Caco-2 (cell line): ENCODE results near the gene RTN4RL1. TPM values are rescaled to one million over a fixed set of nuclear protein-coding genes. Genes with fewer than 3 reads are reported as not detected.
A peak's percentile ranks its signal among the peaks of the same experiment; 100 is the strongest.
"Not testable (repeated sequence)": the region's sequence is repeated elsewhere in the genome, so short reads cannot be mapped to it uniquely, and the experiment has no call there.

Source experiments
- BruUV-seq: library from RNA; stranded (reverse); fragments of 400-500 nt; replicated peaks from 2 replicates; lab custom pipeline; 2021; lab: Mats Ljungman, UMichigan
- CTCF ChIA-PET: fragments of 300-600 bp; sonication (Branson Sonifier 250); formaldehyde crosslinking; loops from one replicate; lab custom pipeline; 2022; ENCODE audit warnings: antibody characterized with exemption; lab: Charles Lee
- POLR2A ChIA-PET: fragments of 300-600 bp; sonication (Branson Sonifier 250); formaldehyde crosslinking; loops from one replicate; lab custom pipeline; 2022; ENCODE audit warnings: antibody characterized with exemption; lab: Charles Lee
- DNase-seq, 2 experiments: peaks; one replicate each; pipeline versions ENCODE4 v3.0.0 to v3.0.0-alpha.2; 2020 to 2022
- H3K27me3 ChIP-seq: replicated peaks from 2 replicates; pipeline ENCODE4 v1.6.0; 2011; ENCODE audit warnings: low read length; ENCODE audit not compliant: control insufficient read depth, insufficient read depth
- H3K36me3 ChIP-seq: 2 replicates; pipeline ENCODE4 v1.5.1; 2011; ENCODE audit warnings: low read length; ENCODE audit not compliant: control insufficient read depth, insufficient read depth
- H3K4me1 ChIP-seq: fragments of 250-450 bp; sonication (Bioruptor Pico); 2 replicates; pipeline ENCODE4 v1.5.1; 2020; ENCODE audit warnings: mild to moderate bottlenecking
- H3K4me3 ChIP-seq: 2 replicates; pipeline ENCODE4 v1.5.1; 2011; ENCODE audit warnings: low read depth, mild to moderate bottlenecking, control low read depth, low read length
- H3K9me3 ChIP-seq: fragments of 250-450 bp; sonication (Bioruptor Pico); 2 replicates; pipeline ENCODE4 v1.5.1; 2020; ENCODE audit warnings: mild to moderate bottlenecking, moderate library complexity
- H3K27ac Mint-ChIP-seq: one replicate; pipeline ENCODE4 v1.8.0; 2022; ENCODE audit warnings: mixed read lengths; ENCODE audit not compliant: unreplicated experiment
- H3K27me3 Mint-ChIP-seq: one replicate; pipeline ENCODE4 v1.8.0; 2022; ENCODE audit warnings: mixed read lengths; ENCODE audit not compliant: insufficient read depth, unreplicated experiment
- H3K36me3 Mint-ChIP-seq: one replicate; pipeline ENCODE4 v1.8.0; 2022; ENCODE audit warnings: mild to moderate bottlenecking, mixed read lengths; ENCODE audit not compliant: insufficient read depth, unreplicated experiment
- H3K4me1 Mint-ChIP-seq: one replicate; pipeline ENCODE4 v1.8.0; 2022; ENCODE audit warnings: low read depth, mixed read lengths; ENCODE audit not compliant: unreplicated experiment
- H3K4me3 Mint-ChIP-seq: one replicate; pipeline ENCODE4 v1.8.0; 2022; ENCODE audit warnings: mild to moderate bottlenecking, moderate library complexity, mixed read lengths; ENCODE audit not compliant: unreplicated experiment
- H3K9me3 Mint-ChIP-seq: one replicate; pipeline ENCODE4 v1.8.0; 2022; ENCODE audit warnings: mixed read lengths; ENCODE audit not compliant: unreplicated experiment
- CTCF ChIP-seq, 2 experiments: fragments of 200-600 bp in 1 of 2; IDR thresholded peaks; 1 replicate in 1 of 2; 2 replicates in 1 of 2; pipeline versions ENCODE4 v1.5.1 to v1.8.0; 2011 to 2022; ENCODE audit warnings: antibody characterized with exemption in 1 of 2, control low read depth in 1 of 2, inconsistent platforms in 1 of 2, low read depth in 1 of 2, low read length in 1 of 2, mild to moderate bottlenecking in 1 of 2, moderate library complexity in 1 of 2; ENCODE audit not compliant: insufficient read depth in 1 of 2, severe bottlenecking in 1 of 2, unreplicated experiment in 1 of 2
- intact Hi-C: fragments of 100-400 bp; cut with micrococcal nuclease; formaldehyde crosslinking; loops from one replicate; pipeline ENCODE4 v1.10.0; 2022; ENCODE audit not compliant: unreplicated experiment
- total RNA-seq: library from RNA; stranded (reverse); gene quantifications from 2 replicates; pipeline ENCODE4 v1.2.3, GENCODE V29; 2022

The RTN4RL1 gene
- total RNA-seq, 1 experiment from 2014 or later: 0.54 TPM

GRCh38 chr17:1896243-1897104 lies 128.7 kb downstream of the RTN4RL1 start:
- peaks cover 3% of the 10 kb centered on the region for H3K36me3 ChIP-seq
- POLR2A ChIA-PET: no interaction called here
- BruUV-seq: no TSS peak
- no peaks in the 10 kb centered on the region for H3K9me3 ChIP-seq
- no peak overlapping the region for H3K4me3 ChIP-seq
- peaks cover 62% of the 10 kb centered on the region for H3K36me3 Mint-ChIP-seq
- H3K27me3 Mint-ChIP-seq: no peaks in the 10 kb centered on the region
- CTCF ChIA-PET: interaction anchor here (0.5 to 1.4 kb wide), 3 partner anchors 13 to 129 kb away, joined by 3 read pairs; no protein-coding TSS in a partner anchor
- peaks cover 7% of the 10 kb centered on the region for H3K4me1 Mint-ChIP-seq
- H3K27ac Mint-ChIP-seq: no peak overlapping the region
- no peak overlapping the region for H3K4me3 Mint-ChIP-seq
- DNase-seq: no peak
- TF ChIP-seq CTCF (IDR thresholded peaks at IDR 0.05; ENCODE audit: insufficient read depth in 1 of 2, low read depth in 1 of 2, low read length in 1 of 2, severe bottlenecking in 1 of 2, unreplicated experiment in 1 of 2): no peak
- no peaks in the 10 kb centered on the region for H3K27me3 ChIP-seq
- no peaks in the 10 kb centered on the region for H3K9me3 Mint-ChIP-seq
- H3K4me1 ChIP-seq: peaks cover 7% of the 10 kb centered on the region; the same call in 1 of the 2 replicates
- intact Hi-C loops: no loop called here

- H3K9me3 Mint-ChIP-seq, H3K4me3 Mint-ChIP-seq, H3K27ac Mint-ChIP-seq, H3K36me3 ChIP-seq, H3K4me3 ChIP-seq, H3K27me3 ChIP-seq, DNase-seq, POLR2A ChIA-PET, BruUV-seq, H3K27me3 Mint-ChIP-seq, H3K9me3 ChIP-seq, H3K4me1 Mint-ChIP-seq, H3K4me1 ChIP-seq, intact Hi-C loops: not testable (repeated sequence)
- peaks cover 72% of the 10 kb centered on the region for H3K36me3 Mint-ChIP-seq
- CTCF ChIA-PET: interaction anchor here (0.6 to 1.4 kb wide), 2 partner anchors 14 to 130 kb away, joined by 3 read pairs; no protein-coding TSS in a partner anchor
These were observed 129.7 kb downstream of the RTN4RL1 start for GRCh38 chr17:1895479-1895878.

- Mint-ChIP-seq H3K27ac (peak overlapping the region; percentile 58), H3K4me1 (peaks cover 7% of the 10 kb centered on the region), H3K36me3 (peaks cover 72% of the 10 kb centered on the region), H3K4me3 (no peak overlapping the region), H3K9me3 (no peaks in the 10 kb centered on the region), H3K27me3 (no peaks in the 10 kb centered on the region)
- CTCF ChIA-PET: interaction anchor here (0.6 to 1.4 kb wide), 2 partner anchors 14 to 17 kb away, joined by 3 read pairs; no protein-coding TSS in a partner anchor
- Histone ChIP-seq H3K27me3 (no peaks in the 10 kb centered on the region), H3K9me3 (no peaks in the 10 kb centered on the region), H3K4me3 (no peak overlapping the region), H3K4me1 (peaks cover 7% of the 10 kb centered on the region; the same call in 1 of the 2 replicates), H3K36me3 (peaks cover 4% of the 10 kb centered on the region)
- BruUV-seq: no TSS peak
- no peak for TF ChIP-seq CTCF (IDR thresholded peaks at IDR 0.05; ENCODE audit: insufficient read depth in 1 of 2, low read depth in 1 of 2, low read length in 1 of 2, severe bottlenecking in 1 of 2, unreplicated experiment in 1 of 2)
- POLR2A ChIA-PET: no interaction called here
- no peak for DNase-seq
- intact Hi-C loops: no loop called here
These were observed 130.3 kb downstream of the RTN4RL1 start for GRCh38 chr17:1894753-1895339.
